SHP77 treated with DMSO at 0.1 percent for 48 hours (cell line): ENCODE measurements around the gene MLLT3.

Experiments
- DNase-seq: peaks from one replicate; lab custom pipeline; 2025; lab: John Stamatoyannopoulos, UW

The MLLT3 gene

GRCh38 chr9:20476912-20477521, 145.3 kb downstream of the MLLT3 start:
- DNase-seq, result no peak

- no peak for DNase-seq
Observed at GRCh38 chr9:20474496-20474895, 147.8 kb downstream of the MLLT3 start.

- DNase-seq, result no peak
Observed at GRCh38 chr9:20473515-20474013, 148.7 kb downstream of the MLLT3 start.

GRCh38 chr9:20472342-20473045, 149.8 kb downstream of the MLLT3 start:
- no peak for DNase-seq

GRCh38 chr9:20466328-20467008, 155.8 kb downstream of the MLLT3 start:
- no peak for DNase-seq

- no peak for DNase-seq
Observed at GRCh38 chr9:20464242-20464641, 158.1 kb downstream of the MLLT3 start.

GRCh38 chr9:20463823-20464222, 158.5 kb downstream of the MLLT3 start:
- DNase-seq, result no peak

GRCh38 chr9:20462410-20462809, 159.9 kb downstream of the MLLT3 start:
- no peak for DNase-seq

- DNase-seq, result no peak
Observed at GRCh38 chr9:20447291-20447690, 175.0 kb downstream of the MLLT3 start.

- no peak for DNase-seq
Observed at GRCh38 chr9:20446248-20446647, 176.1 kb downstream of the MLLT3 start.

GRCh38 chr9:20442461-20443319, 179.6 kb downstream of the MLLT3 start:
- no peak for DNase-seq

- no peak for DNase-seq
Observed at GRCh38 chr9:20441711-20442423, 180.4 kb downstream of the MLLT3 start.

GRCh38 chr9:20441166-20441565, 181.1 kb downstream of the MLLT3 start:
- DNase-seq, result no peak

- DNase-seq, result no peak
Observed at GRCh38 chr9:20437476-20437875, 184.8 kb downstream of the MLLT3 start.

GRCh38 chr9:20436476-20437195, 185.7 kb downstream of the MLLT3 start:
- no peak for DNase-seq

GRCh38 chr9:20428976-20429375, 193.3 kb downstream of the MLLT3 start:
- no peak for DNase-seq

GRCh38 chr9:20427359-20427758, 194.9 kb downstream of the MLLT3 start:
- DNase-seq, result no peak

GRCh38 chr9:20426019-20426418, 196.3 kb downstream of the MLLT3 start:
- no peak for DNase-seq

GRCh38 chr9:20419533-20419932, 202.8 kb downstream of the MLLT3 start:
- no peak for DNase-seq

- no peak for DNase-seq
Observed at GRCh38 chr9:20418485-20418884, 203.8 kb downstream of the MLLT3 start.
